SHP77 (cell line): ENCODE results near the gene KIAA1614.
"Not testable (repeated sequence)": the region's sequence is repeated elsewhere in the genome, so short reads cannot be mapped to it uniquely, and the experiment has no call there.

Source experiments
- DNase-seq, 2 experiments: peaks; one replicate each; lab custom pipeline; 2025; lab: John Stamatoyannopoulos, UW

Gene KIAA1614

DNA sequence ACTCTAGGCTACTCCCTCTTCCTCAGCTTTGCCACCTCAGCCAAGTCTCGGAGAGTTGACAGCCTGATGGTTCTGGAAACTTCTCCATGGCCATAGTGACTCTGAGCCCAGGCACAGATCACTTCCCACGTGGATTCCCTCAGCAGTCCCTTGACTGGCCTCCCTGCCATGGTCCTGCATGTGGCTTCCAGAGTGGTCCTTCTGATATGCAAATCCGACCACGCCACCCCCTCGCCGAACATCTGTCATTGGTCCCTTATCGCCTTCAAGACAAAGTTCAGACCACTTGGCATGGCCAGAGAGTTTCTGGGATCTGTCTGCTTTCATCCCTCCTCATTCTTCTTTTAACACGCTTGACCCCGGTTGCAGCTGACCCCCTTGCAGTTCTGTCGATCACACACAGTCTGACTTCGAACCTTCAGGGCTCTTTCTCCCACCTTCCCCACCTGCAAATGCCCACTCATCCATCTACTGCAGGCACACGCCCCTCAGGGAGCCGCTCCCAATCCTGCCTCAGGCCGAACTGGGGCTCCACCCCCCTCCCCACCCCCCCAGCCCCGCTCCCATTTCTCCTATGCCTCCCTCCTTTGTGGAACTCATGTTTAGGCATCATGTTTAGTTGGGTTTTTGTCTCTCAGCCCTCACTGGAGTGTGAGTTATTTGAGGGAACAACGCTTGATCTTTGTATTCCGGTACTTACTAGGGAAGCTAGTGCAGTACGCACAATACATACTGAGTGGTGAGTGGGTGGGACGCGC, 29.0 kb downstream of the KIAA1614 start:
- no peak for DNase-seq

DNA sequence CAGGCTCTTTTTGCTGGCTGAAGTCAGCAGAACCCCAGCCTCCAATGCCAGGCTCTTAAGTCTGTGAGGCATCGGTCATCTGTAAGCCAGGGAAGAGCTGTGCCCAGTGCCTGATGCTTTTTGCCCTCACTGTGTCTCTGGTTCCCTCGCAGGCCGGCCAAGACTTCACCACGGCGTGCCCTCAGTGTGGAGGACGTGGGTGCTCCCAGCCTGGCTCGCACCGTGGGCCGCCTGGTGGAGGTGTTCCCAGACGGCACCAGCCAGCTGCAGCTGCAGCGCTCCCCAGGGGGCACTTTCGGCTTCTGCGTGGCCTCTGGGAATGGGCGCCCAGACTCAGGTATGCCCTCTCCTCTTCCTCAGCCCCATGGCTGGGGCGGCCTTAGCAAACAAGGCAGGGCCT, 32.5 kb downstream of the KIAA1614 start:
- DNase-seq = no peak

DNA sequence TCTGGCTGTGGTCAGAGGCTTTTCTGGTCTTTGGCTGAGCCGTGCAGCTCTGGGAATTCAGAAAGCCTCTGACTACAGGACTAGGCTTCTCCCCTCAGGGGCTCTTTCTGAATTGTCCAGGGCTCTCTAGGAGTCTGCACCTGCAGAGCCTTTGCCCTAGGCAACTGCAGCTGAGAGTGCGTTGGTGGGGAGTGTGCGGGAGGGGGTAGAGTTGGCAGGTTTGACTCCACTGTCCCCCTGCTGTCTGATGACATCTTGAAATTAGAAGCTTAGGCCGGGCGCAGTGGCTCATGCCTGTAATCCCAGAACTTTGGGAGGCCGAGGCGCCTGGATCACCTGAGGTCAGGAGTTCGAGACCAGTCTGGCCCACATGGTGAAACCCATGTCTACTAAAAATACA, 32.9 kb downstream of the KIAA1614 start:
- DNase-seq = no peak

DNA sequence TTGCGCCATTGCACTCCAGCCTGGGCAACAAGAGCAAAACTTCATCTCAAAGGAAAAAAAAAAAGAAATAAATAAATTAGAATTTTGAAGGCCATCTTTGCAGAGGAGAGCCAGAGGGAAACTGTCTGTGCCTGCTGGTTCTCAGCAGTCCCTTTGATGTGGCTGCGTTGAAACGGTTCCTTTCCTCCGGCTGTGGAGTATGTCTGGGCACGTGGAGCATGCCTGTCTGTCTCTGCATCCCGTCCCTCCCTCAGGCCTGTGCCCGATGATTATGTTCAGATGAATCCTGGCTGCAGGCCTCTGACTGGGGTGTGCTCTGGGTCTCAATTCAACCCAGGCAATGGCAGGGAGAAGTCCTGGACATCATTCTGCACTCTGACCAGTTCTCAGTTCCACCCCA, 33.4 kb downstream of the KIAA1614 start:
- no peak for DNase-seq

DNA sequence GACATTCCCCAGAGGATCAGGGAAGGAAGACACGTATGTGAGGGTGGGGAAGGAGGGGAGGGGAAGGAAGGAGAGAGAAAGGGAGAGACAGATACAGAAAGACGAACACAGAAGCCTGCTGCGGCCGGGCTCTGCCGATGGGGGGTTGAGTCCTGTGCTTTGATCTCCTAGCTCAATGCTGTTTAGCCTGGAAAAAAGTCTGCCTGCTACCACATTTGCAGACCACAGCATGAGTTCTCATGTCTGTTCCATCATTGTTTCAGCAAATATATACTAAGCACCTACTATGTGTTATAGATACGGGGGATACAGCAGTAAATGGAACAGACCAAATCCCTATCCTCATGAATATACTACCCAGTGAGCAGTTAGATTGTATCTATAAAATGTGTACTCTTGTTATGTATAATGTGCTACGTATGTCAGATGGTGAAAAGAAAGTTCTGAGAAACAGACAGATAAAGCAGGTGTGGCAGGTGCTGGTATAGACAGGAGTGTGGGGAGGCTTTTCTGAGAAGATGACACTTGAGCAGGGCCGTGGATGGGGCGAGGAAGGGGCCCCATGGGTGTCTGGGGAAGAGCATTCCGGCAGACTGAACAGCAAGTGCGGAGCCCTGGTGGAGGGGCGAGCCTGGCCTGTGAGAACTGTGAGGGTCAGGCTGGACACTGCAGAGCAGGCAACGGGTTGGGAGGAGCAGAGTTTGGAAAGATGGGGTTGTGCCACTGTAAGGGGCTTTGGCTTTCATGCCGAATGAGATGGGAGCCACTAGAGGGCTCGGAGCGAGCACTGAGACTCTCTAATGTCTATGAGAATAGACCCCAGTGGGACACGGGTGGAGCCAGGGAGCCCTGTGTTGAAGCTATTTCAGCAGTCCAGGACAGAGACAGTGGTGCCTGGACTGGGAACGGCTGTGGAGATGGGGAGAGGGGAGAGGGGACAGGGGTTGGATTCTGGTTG, 34.1 kb downstream of the KIAA1614 start:
- DNase-seq = no peak

DNA sequence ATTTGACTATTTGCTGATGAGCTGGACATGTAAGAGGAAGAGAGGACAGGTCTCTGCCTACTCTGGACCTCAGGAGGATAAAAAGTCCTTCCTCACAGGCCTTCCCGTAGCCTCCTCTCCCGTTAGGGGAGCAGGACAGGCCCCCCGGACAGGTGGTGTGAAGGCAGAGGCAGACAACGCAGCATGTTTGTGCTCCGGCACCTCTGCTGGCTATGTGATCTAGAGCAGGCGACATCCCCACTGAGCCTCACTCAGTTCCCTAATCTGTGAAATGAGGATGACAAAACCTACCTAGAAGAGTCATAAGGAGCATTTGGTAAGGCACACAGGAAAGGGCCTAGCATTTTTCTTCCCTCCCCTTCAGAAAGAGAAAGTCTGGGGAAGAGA, 34.8 kb downstream of the KIAA1614 start:
- DNase-seq = no peak

DNA sequence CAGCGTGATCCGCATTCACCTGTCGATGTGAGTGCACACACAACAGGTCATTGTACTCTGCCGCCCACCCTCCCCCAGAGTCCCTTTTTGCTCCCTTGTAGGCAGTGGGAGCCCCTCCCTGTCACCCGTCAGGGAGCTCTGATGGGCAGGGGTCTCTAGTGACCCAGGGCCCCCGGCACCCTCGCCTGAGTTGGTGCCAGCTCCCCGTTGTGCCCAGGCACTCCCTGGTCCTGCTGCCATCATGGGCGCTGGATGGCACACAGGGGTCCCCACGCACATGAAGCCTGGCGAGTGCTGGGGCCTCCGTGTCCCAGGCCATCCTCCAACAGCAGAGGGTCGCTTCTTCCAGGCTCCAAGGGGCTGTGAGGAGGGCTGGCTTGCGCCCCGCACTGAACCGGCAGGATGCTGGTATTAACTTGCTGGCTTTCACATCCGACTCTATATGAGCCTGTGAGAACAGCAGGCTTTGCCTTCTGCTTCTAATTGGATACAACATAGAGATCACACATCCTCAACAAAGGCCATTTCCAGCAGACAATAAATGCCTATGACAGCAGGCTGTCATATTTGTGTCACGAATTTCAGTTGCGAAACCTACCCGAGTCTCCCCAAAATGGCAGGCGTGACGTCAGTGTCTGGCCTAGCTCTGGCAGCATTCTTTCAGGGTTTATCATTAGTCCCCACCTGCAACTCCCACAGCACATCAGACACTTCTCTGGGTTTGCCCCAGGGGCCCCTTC, 35.4 kb downstream of the KIAA1614 start:
- DNase-seq = no peak

DNA sequence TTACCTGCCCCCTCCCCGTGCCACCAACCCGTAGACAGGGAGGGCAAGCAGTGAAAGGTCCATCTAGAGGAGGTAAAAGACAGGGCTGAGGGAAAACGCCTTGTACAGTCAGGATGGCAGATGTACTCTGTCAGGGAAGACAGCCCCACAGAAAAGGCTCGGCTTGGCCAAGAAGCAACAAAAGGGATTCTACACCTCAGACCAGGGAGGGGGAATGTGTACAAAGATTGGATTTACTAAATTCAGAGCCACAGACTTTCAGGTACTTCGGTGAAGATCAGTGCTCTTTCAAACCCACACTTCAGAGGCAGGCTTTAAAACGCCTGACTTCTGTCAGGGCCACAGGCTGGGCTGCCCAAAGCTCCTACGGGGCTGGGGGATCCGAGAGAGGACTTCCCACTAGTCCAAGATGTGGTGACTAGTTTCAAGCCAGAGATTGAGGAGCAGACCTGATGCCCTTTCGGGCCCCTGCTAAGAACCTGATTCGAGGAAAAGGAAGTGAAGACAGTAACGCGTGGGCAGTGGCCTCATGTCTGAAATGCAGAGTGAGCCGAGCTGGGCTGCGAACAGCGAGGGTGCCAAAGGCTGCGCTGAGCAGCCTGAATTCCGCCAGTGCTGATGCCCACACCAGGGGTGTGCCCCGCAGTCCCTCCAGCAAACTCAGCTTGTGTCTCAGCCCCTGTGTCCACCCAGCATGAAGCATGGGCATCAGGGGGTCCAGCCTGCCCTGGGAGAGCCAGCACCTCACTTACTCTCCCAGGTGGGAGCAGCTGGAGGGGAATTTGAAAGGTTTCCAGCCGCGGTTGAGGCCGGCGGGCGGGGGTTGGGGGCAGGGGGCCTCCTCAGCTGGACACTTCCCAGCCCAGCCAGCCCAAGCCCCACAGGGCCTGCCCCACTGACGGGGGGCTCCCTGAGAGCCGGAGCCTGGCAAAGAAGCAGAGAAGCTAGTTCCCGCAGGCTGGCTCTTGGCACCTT, 36.2 kb downstream of the KIAA1614 start:
- no peak for DNase-seq

DNA sequence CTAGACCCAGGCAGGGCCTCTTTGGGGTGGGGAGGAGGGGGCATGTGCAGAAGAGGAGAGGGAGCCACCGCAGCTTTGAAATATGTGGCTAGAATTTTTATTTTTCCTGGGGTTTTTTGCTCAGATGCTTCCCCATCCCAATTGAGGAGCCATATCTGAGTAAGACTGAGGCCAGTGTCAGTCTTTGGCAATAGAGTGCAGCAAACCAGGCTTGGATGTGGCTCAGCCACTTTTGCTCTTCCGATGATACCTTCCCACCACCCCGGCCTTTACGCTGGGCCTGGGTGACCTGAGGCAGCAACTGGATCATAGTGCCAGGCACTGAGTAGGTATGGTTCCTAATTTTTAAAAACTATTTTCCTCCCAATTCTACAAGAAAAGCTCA, 36.9 kb downstream of the KIAA1614 start:
- DNase-seq = no peak

DNA sequence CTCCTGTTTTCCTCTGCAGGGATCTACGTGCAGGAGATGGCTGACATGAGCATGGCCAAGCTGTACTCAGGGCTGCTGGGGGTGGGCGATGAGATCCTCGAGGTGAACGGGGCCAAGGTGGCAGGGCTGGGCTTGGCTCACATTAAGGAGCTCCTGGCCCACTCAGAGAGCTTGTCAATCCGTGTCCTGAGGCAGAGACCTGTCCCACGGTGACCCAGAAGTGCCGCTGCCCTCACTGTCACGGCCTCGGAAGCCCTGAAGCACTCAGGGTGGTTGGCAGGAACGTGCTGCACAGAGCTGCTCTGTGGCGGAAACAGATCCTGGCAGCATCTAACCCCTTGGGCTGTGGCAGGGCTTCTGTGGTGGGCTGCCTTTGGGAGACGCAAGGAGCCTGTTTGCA, 37.6 kb downstream of the KIAA1614 start:
- DNase-seq = no peak

DNA sequence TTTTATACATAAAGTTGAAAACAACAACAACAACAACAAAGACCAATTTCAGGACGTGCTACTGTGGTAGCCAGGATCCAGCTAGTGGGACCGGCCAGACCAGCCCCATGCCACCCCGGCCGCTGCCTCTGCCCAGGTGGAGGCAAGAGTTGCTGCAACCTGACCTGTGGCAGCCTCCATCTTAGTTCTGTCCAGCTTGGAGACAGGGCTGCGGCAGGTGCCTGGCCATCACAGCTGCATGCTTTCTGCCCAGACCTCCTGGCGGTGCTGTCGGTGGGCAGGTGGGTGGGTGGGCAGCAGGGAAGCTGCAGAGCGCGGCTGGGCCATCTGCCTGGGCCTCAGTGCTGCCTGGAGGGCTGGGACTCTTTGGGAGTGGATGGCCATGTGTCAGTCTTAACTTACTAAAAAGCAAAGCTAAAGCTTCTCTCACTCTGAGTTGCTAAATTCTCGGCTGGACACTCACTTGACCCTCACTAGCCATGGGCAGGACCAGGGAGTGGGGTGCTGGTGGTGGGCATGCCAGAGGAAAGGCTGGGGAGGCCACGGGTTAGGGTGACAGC, 38.6 kb downstream of the KIAA1614 start:
- no peak for DNase-seq

DNA sequence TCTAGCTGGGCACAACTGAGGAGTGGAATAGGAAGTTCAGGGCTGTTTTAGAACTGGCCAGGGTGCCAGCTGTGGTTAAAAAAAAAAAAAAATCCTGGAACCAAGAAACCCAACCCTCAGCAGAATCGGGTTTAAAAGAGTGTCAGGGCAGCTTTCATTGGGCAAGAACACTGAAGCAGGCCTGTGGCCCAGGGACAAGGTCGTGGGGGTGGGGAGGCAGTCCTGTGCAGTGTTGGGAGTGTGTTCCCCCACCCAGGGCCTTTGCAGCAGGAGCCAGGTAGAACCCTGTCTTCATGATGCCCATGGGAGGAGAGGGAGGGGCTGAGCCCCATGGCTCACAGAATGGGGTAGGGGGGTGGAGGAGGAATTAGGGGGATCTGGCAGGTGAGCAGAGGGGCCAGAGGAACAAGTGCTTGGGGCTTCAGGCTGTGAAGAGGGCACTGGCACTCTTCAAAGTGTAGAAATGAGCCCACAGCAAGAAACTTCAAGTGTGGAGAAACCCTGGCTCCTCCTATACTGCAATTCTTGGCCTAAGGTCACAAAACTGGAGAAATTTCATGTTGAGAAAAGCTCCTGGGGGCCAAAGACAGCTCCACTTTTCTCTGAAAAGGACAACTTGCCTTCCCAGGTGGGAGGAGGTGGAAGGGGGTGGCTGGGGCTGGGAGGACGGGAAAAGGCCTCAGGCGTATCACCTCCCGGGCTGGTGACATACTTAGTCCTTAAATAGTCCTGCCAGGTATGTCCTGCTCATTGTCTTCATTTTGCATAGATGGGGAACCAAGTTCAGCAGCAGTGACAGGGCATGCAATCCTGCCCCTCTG, 39.3 kb downstream of the KIAA1614 start:
- no peak for DNase-seq

DNA sequence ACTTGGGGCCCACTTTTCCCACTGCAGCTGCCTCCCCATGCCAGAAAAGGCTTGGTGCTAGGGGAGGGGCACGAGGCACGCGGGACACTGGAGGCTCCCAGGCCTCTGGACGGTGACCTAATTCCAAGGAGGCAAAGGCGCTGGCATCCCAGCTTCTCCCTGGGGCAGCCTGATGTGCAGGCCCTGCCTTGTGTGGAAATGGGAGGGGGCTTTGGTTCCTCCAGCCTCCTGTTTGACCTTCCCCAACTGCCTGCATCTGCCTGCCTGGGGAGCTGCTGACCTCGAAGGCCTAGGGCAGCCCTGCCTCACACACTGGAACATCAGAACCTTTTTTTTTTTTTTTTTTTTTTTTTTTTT, 39.9 kb downstream of the KIAA1614 start:
- DNase-seq = no peak

DNA sequence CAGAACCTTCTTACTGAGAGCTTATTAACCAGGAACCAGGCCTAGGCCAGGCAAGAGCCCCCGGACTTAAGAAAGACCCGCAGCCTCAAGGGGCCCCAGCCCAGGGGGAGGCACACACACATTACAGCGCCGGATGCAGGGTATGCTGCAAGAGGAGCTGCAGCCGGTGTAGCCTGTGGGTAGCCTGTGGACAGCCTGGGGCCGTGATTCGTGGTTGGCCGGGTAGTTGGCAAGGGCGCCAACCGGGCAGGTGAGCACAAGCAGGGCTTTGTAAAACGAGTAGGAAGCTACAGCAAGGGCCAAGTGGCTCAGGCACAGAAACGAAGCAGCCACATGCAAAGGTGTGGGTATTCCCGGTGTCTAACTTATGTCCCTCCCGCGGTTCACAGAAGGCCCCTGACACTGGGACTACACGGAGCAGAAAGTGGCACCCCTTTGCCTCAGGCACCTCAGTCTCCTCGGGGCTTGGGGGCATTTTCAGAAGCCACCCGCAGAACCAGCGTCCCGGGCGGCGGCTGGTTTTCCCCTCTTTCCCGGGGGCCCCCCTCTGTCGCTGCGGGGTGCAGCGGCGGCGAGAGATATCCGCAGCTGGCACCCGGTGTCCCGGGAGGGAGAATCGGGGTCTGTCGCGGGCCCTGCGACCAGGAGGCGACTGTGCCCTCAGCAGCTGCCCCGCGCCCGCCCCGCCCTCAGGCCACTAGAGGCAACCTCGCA, 40.8 kb downstream of the KIAA1614 start:
- no peak for DNase-seq

DNA sequence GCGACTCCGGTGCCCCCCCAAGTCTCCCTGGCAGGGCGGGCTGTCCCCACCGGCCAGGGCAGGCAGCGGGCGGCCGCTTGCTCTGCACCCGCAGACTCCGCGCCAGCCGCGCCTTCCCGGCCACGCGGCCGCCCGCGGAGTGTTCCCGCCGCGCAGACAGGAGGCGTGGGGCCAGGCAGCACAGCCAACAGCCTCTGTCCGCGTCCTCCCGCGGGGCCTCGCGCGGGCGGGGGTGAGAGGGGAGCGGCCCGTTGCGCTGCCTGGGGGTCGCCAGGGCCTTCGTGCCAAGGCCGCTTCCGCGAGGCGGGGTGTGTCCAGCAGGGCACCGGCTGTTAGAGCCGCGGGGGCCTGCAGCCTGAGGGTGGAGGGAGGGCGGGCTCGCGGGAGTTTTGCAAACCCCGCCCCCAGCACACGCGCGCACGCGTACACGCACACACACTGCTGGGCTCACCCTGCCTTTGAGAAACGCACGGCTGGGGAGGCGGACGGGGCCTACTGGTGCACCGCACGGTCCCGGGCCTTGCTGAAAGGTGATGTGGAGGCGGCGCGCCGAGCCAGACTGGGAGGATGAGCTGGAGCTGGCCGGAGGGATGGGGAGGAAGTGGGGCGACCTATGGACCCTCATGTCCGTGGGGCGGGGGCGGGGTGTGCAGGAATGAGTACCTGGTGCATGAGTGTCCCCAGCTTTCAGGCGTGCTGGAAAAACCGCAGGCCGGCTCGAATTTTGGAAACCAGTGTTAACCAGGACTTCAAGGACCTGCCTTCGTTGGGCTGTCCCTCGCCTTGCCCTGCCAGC, 41.5 kb downstream of the KIAA1614 start:
- no peak for DNase-seq

DNA sequence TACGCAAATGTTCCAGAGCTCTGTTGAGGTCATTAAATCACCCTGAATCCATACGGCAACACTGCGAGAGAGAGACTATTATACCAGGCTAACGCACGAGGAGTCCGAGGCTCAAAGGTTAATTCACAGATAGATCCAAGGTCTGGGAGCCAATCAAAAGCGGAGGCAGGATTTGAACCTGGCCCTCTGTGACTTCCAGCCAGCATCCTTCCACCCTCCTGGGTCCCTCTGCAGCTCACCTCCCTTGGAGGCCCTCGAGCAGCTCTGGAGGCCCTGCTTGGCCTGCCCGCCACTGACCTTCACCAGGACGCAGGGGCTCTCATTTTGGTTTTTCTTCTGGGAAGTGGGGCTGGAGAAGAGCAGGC, 42.1 kb downstream of the KIAA1614 start:
- no peak for DNase-seq

DNA sequence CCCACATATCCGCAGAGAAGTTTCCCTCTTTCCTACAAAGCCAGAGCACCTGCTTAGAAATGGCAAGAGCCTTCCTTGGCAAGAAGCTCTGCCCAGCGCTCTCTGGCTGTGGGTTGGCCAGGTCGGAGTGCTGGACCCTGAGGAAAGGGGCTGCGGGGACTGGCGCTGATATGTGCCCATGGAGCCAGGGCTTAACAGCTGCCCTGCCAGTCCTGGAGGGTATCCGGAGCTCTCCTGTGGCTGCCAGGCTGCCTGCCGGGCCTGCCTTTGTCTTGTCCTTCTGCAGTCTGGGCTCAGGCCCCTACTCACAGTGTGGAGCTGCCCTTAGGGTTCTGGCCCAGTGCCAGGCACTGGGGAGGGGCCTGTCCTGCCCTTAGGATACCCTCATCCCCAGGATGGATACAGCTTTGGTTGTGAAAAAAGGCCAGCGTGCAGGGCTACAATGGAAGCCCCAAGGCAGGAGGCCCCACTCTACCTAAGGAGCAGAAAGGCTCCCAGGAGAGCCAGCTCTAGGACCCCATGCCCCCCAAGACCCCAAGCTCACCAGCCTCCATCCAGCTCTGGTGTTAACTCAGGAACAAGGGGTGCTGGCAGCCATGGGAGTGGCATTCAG, 43.4 kb downstream of the KIAA1614 start:
- DNase-seq = no peak

DNA sequence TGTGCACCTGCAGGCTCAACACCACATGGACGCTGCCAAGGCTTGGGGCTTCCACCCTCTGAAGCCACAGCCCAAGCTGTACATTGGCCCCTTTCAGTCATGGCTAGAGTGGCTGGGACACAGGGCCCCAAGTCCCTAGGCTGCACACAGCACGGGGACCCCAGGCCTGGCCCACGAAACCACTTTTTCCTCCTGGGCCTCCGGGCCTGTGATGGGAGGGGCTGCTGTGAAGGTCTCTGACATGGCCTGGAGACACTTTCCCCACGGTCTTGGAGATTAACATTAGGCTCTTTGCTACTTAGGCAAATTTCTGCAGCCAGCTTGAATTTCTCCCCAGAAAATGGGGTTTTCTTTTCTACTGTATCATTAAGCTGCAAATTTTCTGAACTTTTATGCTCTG, 46.9 kb downstream of the KIAA1614 start:
- DNase-seq = not testable (repeated sequence)
